Peyer's patch (tissue), 4 donors: Measurements from ENCODE around the gene CHST12. TPM values are rescaled to one million over a fixed set of nuclear protein-coding genes. Genes with fewer than 3 reads are reported as not detected.

Experiments
- DNase-seq, 3 donors: peaks; one replicate each; pipeline ENCODE4 v3.0.0-alpha.2; 2017 to 2019
- H3K27ac ChIP-seq, 4 donors: fragments of 200-600 bp; sonication (generic); one replicate each; pipeline ENCODE4 v1.5.1; 2016 to 2019
- H3K27me3 ChIP-seq, 2 donors: fragments of 200-600 bp; sonication (generic); one replicate each; pipeline ENCODE4 v1.5.1; 2019
- H3K36me3 ChIP-seq, 3 donors: fragments of 200-600 bp; sonication (generic); one replicate each; pipeline ENCODE4 v1.5.1; 2016 to 2019
- H3K4me1 ChIP-seq, 4 donors: fragments of 200-600 bp; sonication (generic); one replicate each; pipeline ENCODE4 v1.5.1; 2016 to 2019
- H3K4me3 ChIP-seq, 4 donors: fragments of 200-600 bp; sonication (generic); 1 replicate in 3 of 4; 2 replicates in 1 of 4; pipeline ENCODE4 v1.5.1; 2016 to 2019; ENCODE audit warnings: mild to moderate bottlenecking in 1 of 4
- H3K9me3 ChIP-seq, 4 donors: fragments of 200-600 bp; sonication (generic); one replicate each; pipeline ENCODE4 v1.5.1; 2016 to 2019; ENCODE audit warnings: mild to moderate bottlenecking in 1 of 4
- CTCF ChIP-seq, 6 experiments: fragments of 450-650 bp in 4 of 6; fragments of 200-600 bp in 2 of 6; sonication (generic) in 1 of 6; IDR thresholded peaks; one replicate each; pipeline ENCODE4 v1.5.1; 2017 to 2019; ENCODE audit warnings: antibody characterized with exemption in 6 of 6, mild to moderate bottlenecking in 3 of 6, moderate library complexity in 1 of 6
- POLR2A ChIP-seq, 2 donors: fragments of 450-650 bp; IDR thresholded peaks; one replicate each; pipeline ENCODE4 v1.5.1; 2017; ENCODE audit warnings: antibody characterized with exemption in 2 of 2, mild to moderate bottlenecking in 2 of 2, moderate library complexity in 2 of 2
- total RNA-seq, 4 donors: library from RNA; depleted of rRNA; stranded (reverse); fragments of >200 nt; gene quantifications; one replicate each; pipeline ENCODE4 v1.1.0, GENCODE V29; 2016

Gene CHST12
- total RNA-seq, 4 donors from 2014 or later = 6.0 to 17.3 (median 13.1) TPM

- Histone ChIP-seq H3K27me3 (no peaks in the 10 kb centered on the region), H3K4me1 (no peaks in the 10 kb centered on the region), H3K4me3 (no peak overlapping the region), H3K36me3 (peaks cover 0 to 5% (median 0%) of the 10 kb centered on the region in 3 donors), H3K9me3 (no peaks in the 10 kb centered on the region), H3K27ac (no peak overlapping the region)
- no peak for DNase-seq
- TF ChIP-seq CTCF (IDR thresholded peaks at IDR 0.05) = no peak
- TF ChIP-seq POLR2A (IDR thresholded peaks at IDR 0.05) = no peak
Measured at GRCh38 chr7:2443491-2443890, 40.1 kb downstream of the CHST12 start.

GRCh38 chr7:2444476-2444875 lies 41.1 kb downstream of the CHST12 start:
- peaks cover 0 to 5% (median 0%) of the 10 kb centered on the region in 3 donors for H3K36me3 ChIP-seq
- no peak overlapping the region for H3K4me3 ChIP-seq
- no peak for DNase-seq
- no peaks in the 10 kb centered on the region for H3K27me3 ChIP-seq
- H3K9me3 ChIP-seq = no peaks in the 10 kb centered on the region
- TF ChIP-seq CTCF (IDR thresholded peaks at IDR 0.05) = no peak
- TF ChIP-seq POLR2A (IDR thresholded peaks at IDR 0.05) = no peak
- H3K27ac ChIP-seq = no peak overlapping the region
- H3K4me1 ChIP-seq = no peaks in the 10 kb centered on the region

- no peak for TF ChIP-seq CTCF (IDR thresholded peaks at IDR 0.05)
- no peak for TF ChIP-seq POLR2A (IDR thresholded peaks at IDR 0.05)
- H3K27ac ChIP-seq = peak overlapping the region in 1 of 4 donors; percentile 13
- DNase-seq = no peak
- no peak overlapping the region for H3K4me3 ChIP-seq
- H3K36me3 ChIP-seq = peaks cover 0 to 5% (median 0%) of the 10 kb centered on the region in 3 donors
- H3K9me3 ChIP-seq = no peaks in the 10 kb centered on the region
- no peaks in the 10 kb centered on the region for H3K27me3 ChIP-seq
- no peaks in the 10 kb centered on the region for H3K4me1 ChIP-seq
Measured at GRCh38 chr7:2445047-2445446, 41.6 kb downstream of the CHST12 start.

GRCh38 chr7:2445898-2446555 lies 42.6 kb downstream of the CHST12 start:
- H3K9me3 ChIP-seq = no peaks in the 10 kb centered on the region
- no peak for TF ChIP-seq POLR2A (IDR thresholded peaks at IDR 0.05)
- no peak for TF ChIP-seq CTCF (IDR thresholded peaks at IDR 0.05)
- no peak overlapping the region for H3K27ac ChIP-seq
- no peak for DNase-seq
- peaks cover 0 to 5% (median 0%) of the 10 kb centered on the region in 3 donors for H3K36me3 ChIP-seq
- no peak overlapping the region for H3K4me3 ChIP-seq
- H3K4me1 ChIP-seq = peaks cover 0 to under 1% (median 0%) of the 10 kb centered on the region in 4 donors
- H3K27me3 ChIP-seq = no peaks in the 10 kb centered on the region

- no peak for DNase-seq
- Histone ChIP-seq H3K27me3 (no peaks in the 10 kb centered on the region), H3K4me3 (no peak overlapping the region), H3K27ac (no peak overlapping the region), H3K4me1 (peaks cover 0 to 7% (median 4%) of the 10 kb centered on the region in 4 donors), H3K9me3 (no peaks in the 10 kb centered on the region), H3K36me3 (peaks cover 0 to 5% (median 0%) of the 10 kb centered on the region in 3 donors)
- no peak for TF ChIP-seq POLR2A (IDR thresholded peaks at IDR 0.05)
- no peak for TF ChIP-seq CTCF (IDR thresholded peaks at IDR 0.05)
Measured at GRCh38 chr7:2446676-2447075, 43.3 kb downstream of the CHST12 start.
